Omental fat pad (tissue), 4 donors: ENCODE measurements around the gene ZCWPW1. TPM values are rescaled to one million over a fixed set of nuclear protein-coding genes. Genes with fewer than 3 reads are reported as not detected.

Source experiments
- ATAC-seq: fragments of 150-250 bp; one replicate; pipeline ENCODE4 v1.9.1; 2016; ENCODE audit warnings: mild to moderate bottlenecking, moderate library complexity; ENCODE audit not compliant: low FRiP score
- DNase-seq: peaks from one replicate; pipeline ENCODE4 v3.0.0-alpha.2; 2019; ENCODE audit warnings: low spot score
- total RNA-seq, 4 donors: library from RNA; depleted of rRNA; stranded (reverse); fragments of >200 nt; gene quantifications; one replicate each; pipeline ENCODE4 v1.1.0, GENCODE V29; 2016
- TF ChIP-seq, protein P1 (sequence below), 3 donors: fragments of 450-650 bp; IDR thresholded peaks; one replicate each; pipeline ENCODE4 v1.5.1; 2016 to 2017; ENCODE audit warnings: antibody characterized with exemption in 3 of 3, mild to moderate bottlenecking in 3 of 3, moderate library complexity in 2 of 3

Gene ZCWPW1
- total RNA-seq, 4 donors from 2014 or later = 2.8 to 5.8 (median 3.6) TPM

GRCh38 chr7:100472854-100473499 lies 44.5 kb upstream of the ZCWPW1 start:
- ATAC-seq (peak; percentile 74), DNase-seq (no peak)
- TF ChIP-seq, protein P1, sequence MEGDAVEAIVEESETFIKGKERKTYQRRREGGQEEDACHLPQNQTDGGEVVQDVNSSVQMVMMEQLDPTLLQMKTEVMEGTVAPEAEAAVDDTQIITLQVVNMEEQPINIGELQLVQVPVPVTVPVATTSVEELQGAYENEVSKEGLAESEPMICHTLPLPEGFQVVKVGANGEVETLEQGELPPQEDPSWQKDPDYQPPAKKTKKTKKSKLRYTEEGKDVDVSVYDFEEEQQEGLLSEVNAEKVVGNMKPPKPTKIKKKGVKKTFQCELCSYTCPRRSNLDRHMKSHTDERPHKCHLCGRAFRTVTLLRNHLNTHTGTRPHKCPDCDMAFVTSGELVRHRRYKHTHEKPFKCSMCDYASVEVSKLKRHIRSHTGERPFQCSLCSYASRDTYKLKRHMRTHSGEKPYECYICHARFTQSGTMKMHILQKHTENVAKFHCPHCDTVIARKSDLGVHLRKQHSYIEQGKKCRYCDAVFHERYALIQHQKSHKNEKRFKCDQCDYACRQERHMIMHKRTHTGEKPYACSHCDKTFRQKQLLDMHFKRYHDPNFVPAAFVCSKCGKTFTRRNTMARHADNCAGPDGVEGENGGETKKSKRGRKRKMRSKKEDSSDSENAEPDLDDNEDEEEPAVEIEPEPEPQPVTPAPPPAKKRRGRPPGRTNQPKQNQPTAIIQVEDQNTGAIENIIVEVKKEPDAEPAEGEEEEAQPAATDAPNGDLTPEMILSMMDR (IDR thresholded peaks at IDR 0.05) = no peak

DNA sequence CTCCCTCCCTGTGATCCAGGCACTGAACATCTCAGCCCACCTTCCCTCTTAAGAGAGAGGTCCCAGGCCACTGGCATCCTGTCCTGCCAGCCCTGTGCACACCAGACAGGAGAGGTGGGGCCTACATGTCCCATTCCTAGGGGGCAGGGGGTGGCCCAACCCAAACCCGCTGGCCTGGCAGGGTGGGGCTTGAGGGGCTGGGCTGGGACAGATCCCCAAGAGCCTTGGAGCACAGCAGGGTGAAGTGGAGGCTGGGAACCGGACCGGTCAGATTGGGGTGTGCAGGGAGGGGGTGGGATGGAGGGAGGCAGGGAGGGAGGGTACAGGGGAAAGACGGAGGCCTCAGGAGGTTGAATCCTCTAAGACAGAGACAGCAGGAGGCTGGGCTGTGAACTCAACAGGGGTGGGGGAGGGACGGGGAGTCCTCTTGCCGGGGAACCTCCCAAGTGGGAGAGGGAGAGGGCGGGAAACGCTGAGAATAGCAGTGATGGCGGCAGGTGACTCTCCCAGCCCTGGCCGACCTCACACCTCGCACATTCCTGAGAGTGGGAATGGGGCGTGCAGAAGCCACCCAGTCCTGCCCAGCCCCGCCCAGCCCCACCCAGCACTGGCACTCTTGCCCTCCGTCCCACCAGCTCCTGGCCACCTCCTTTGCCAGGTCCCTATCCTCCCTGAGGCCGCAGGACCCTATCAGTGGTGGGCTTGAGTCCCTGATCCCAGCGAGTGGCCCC lies 43.8 kb upstream of the ZCWPW1 start:
- DNase-seq (no peak), ATAC-seq (peak; percentile 1)
- TF ChIP-seq, protein P1 (IDR thresholded peaks at IDR 0.05) = no peak

- no peak for ATAC-seq
- DNase-seq = no peak
- TF ChIP-seq, protein P1 (IDR thresholded peaks at IDR 0.05) = no peak
Measured at GRCh38 chr7:100471021-100471420, 42.5 kb upstream of the ZCWPW1 start.

DNA sequence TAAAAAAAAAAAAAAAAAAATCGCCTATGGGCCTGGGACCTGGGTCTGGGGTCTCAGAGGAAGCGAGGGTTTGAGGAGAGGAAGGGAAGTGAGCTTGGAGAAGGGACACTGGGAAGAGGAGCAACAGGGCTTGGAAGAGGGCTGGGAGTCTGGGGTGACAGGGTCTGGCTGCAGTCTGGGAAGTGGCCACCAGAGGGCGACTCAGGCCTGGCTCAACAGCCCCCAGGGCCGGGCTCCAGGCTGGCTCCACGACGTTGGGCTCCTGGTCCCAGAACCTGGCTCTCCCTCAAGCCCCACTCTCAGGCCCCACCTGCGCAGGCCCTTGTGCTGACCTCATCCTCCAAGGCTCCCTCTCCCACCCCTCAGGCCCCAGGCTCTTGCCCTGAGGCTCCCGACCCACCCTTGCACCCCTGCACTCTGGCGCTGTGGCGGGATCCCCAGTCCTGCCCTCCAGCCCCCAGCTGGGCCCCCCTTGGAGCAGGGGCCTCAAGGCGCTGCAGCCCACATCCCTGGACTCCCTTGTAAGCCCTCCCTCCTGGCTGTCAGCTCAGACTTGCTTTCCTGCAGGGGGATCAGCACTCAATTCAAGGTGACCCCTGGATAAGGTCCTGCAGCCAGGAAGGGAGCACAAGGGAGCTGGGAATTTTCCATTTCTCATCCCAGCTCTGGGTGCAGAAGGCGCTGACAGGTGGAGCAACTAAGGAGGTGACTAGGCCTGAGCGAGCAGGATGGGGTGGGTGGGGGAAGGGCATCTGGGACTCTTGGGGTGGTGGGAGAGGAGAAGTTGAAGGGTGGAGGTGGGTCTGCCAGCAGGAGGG lies 40.9 kb upstream of the ZCWPW1 start:
- DNase-seq (peak; percentile 97), ATAC-seq (peak; percentile 63)
- TF ChIP-seq, protein P1 (IDR thresholded peaks at IDR 0.05) = peak in 2 of 3 donors; percentile 88 to 98

DNA sequence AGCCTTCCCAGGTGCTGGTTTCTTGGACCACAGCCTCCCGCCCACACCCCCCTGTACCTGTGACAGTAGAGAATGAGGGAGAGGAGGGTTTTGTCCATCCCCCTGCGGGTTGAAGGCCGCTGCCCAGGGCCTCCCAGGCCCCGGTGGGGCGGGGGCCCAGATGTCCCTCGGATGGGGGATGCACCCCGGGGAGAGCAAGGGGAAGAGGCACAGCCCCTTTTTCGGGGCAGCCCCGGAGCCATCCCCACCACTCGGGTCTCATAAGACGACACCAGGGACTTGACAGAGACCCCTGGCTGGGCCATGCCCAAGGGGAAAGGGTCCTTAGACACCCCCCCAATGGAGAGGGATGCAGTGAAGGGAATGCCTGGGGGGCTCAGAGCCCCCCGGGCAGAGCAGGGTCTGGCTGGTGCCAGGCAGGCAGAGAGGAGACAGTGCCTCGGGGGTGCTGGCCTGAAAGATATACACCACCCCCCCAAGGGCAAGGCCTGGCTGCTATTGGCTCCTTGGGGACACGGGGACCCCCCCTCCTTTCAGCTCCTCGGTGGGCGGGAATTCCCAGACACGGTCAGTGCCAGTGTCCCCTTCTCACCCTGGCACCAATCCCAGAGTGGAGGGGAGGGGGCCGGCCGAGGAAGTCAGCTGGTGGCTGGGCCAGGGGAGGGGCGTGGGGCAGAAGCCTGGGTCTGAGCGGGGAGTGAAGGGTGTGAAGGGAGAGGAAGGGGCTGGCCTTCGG lies 39.3 kb upstream of the ZCWPW1 start:
- DNase-seq (no peak), ATAC-seq (no peak)
- TF ChIP-seq, protein P1 (IDR thresholded peaks at IDR 0.05) = no peak
